HuH-7.5 (cell line): ENCODE data around the gene PELI1.

Experiments used
- DNase-seq: peaks from one replicate; pipeline ENCODE4 v3.0.0; 2011; ENCODE audit warnings: low spot score

Gene PELI1

DNA sequence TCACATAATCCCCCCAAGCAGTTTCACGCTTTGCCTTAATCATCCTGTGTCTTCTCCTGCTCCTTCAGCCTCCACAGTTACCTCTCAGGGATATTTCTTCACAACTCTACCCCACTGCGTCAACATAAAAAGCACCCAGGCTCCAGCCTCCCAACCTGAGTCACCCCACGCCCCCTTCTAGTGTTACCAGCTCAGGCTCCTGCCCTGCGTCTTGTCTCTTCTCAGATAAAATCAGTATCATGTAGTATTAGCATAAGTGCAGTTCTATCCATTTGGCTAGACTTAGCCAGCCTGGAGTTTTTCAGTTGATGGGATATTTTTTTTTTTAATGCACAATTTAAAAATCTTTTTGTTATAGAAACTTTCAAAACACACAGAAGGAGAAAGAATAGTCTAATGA is 9.6 kb upstream of the PELI1 start:
- no peak for DNase-seq

DNA sequence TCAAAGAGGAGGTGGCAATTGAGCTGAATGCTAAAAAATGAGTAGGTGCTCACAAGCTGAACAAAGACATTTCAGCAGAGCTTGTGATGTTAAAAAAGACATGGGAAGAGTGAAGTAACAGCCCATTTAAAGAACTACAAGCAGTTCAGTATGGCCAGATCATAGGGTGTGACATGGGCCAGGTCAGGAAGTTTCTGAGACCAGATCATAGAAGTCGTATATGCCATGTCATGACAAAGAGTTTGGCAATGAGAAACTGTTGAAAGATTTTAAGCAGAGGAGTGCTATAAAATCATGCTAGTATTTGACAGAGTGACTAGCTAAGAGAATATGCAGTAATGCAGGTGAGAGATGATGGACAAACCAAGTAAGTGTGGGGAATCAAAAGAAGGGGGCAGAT is 7.3 kb upstream of the PELI1 start:
- no peak for DNase-seq

DNA sequence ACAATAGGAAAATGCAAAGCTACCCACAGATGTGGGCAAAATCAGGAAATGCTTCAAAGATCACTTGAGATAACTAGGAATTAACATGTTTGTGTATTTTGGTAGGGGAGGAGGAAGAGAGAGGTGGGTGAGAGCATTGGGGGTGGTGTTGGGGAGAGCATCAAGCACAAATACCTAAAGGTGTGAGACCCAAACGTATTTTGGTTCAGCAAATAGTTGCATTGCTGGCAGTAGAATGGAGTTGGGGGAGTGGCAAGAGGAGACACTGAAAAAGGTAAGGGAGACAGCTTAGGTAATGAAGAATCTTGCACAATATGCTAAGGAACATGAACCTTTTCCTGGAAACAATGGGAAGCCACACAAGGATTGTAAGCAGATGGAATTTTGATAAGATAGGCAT is 1.5 kb upstream of the PELI1 start:
- no peak for DNase-seq

DNA sequence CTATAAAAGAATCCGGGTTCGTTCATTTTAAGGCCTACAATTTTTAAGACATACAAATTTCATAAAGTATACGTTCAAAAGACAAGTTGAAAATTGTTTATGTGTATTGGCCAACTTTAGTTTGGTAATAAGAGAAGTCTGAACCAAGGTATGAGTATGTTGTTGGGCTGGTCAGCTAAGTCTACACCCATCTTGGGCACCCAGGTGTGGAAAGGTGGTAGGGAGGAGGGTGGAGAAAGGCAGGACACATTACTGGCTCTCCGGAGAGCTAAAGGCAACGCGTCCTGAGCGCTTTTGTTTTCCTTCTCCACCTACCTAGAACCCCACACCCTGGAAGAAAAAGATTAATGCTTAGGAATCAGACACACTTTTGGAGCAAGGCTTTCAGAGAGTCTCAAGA is 899 bp upstream of the PELI1 start:
- DNase-seq = no peak

DNA sequence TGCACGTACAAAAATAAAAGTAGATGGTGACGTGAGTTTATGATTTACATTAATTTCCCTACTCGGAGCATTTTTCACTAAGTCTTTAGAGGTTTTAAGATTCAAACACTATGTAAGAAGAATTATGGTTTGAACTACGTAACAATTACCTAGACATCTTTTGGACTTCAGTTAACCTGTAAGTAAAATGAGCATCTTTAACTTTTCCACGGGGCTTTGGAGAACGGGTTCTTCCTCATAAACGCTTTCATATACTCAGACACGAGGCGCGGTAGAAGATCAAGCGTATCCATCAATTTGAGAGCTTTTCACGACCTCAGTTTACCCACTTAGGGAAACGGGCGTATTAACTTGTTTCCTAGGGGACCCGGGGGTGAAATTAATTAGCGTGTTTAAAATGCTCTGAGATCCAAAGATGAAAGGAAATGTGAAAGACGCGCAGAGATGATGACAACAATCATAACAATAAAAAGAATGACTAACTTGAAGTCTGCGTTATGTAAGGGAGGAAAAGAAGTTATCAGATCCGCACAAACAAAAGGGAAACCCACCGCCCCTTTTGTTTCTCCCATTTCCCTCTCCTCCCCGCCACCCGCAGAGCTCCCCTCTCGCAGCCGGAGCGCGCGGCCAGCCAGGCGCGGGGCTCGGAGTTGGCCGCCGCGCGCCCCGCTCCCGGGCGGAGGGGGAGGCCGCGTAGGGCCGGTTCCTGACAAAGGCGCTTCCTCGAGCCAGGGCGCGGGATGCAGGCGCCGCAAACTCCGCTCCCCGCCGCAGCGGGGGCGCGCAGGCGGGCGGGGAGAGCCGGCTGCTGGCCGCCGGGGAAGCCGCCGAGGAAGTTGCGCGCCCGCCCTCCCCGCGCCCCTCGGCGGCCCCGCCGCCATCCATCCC is 807 bp downstream of the PELI1 start:
- DNase-seq = peak; percentile 20

DNA sequence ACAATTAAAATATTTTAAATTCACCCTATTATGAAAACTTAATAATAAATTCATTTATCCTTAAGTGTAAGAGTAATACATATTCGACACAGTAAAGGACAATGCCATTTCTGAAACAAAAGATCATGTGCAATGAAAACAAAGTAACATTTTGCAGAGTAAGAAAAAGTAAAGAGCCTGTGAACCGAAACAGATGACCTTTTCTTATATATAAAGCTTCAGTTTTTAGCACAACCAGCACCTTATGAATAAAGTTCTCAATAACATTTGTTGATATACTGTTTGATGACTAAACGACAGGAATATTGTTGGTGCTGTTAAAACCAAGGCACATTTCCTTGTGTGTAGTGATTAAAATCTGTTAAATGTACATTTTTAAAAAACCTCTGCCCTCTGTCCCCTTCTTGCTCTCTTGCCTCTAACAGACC is 1.5 kb downstream of the PELI1 start:
- DNase-seq = no peak

DNA sequence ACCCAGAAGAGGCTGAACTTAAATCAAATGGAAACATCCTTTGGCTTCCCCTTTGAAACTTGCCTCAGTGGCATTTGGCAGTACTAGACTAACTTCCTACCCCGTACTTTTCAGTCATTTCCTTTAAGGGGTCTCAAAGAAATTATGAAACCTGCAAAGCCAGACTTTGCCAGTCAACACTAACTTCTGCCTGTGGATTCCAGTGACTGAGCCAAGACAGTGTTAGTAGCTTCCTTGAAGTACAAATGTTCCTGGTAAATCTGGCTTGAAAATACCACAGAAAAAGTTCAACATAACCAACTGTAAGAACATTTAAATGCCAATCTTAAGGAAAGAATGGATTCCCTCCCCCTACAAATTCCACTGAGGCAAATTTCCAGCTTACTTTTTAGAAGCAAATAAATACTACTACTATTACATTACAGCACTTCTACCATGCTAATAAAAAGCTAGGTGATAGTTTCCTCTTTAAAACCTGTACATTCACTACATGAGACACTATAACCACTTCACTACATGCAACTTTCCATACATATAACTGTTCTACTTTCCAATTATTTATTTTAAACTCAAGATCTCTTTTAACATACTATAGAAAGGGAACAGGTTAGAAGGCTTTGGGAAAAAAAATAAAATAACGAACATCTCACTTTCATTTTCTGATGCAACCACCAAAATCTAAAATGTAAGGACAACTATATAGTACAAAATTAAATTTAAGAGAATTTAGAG is 2.4 kb downstream of the PELI1 start:
- no peak for DNase-seq

DNA sequence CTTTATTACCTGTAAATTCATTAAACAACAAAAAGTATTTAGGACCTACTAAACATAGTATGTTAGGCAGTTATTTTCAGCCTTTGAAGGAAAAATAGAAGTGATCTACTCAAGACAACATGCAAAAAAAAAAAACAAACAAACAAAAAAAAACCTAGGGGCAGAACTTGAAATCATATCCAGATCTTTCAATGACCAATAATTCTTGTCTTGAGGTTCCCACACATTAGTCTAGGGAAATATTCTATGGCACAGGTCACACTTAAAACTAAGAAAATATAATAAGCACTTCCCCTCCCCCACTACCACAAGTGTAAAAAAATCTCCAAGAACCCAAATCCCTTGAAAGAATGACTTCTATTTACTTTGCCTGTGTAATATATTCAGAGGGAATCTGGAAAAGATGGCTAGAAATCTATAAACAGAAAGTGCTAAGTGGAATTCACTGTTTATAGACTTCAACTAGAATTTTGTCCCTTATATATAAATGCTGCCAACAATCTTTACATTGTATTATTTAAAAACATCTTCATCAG is 3.5 kb downstream of the PELI1 start:
- no peak for DNase-seq

DNA sequence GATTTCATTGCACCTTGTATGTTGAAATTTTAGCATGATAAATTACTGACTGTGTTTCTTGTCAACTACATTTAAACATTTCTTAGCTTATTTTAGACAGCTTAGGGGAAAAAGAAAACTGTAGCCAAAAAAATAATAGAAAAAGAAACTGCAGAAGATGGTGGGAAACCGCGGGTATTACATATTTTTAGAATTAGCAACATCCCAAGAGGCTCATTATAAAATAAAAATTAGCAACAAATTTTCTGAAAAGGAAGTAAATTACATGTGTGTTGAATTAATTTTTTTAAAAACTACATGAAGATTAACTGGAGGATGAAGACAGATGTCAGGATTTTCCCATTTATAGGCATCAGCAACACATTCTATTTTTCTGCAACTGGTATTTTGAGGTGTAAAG is 4.3 kb downstream of the PELI1 start:
- DNase-seq = no peak

DNA sequence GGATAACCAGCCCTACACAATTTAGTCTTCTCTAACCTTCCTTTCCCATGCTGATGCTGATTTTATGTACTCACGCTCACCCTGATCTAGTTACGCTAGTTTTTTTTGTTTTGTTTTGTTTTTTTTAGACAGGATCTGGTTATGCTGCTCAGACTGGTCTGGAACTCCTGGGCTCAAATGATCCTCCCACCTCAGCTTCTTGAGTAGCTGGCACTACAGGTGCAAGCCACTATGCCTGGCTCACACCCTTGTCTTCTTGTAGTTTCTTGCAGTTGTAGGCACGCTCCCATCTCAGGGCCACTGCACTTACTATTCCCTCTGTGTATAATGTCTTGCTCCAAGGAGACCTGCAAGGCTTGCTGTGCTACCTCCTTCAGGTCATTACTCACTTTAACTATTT is 6.2 kb downstream of the PELI1 start:
- no peak for DNase-seq

DNA sequence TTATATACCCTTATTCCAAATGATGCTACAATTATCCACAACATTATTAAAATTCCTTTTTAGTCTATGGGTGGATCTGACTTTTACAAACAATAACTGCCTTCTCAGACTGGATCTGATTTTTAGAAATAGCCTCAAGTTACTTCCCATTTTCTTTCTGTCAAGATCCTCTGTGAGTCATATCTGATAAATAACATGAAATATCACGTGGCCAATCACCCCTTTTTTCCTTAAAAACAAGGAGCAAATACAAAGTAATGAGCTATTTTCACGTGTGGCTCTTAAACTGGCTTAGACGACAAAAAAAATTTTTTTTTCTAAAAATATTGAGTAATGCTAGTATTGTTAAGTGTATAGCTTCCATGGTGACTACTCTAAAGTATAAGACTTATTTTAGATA is 6.7 kb downstream of the PELI1 start:
- no peak for DNase-seq

DNA sequence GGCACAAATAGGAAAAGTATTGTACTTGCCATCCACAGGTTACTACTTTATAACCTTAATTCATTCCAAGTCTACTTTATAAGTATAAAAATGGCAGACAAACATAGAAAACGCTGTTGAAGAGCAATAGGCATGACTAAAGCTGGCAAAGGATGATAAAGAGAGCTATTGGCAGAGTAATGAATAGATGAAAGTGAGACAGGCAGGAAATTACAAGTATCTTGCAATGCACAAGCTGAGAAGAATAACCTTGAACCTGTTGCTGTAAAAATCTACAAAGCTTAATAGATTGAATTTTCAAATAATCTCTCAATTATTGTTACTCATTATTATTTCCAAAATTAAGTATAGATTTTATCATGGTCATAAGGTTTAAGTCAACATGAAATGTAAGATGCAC is 8.8 kb downstream of the PELI1 start:
- no peak for DNase-seq

DNA sequence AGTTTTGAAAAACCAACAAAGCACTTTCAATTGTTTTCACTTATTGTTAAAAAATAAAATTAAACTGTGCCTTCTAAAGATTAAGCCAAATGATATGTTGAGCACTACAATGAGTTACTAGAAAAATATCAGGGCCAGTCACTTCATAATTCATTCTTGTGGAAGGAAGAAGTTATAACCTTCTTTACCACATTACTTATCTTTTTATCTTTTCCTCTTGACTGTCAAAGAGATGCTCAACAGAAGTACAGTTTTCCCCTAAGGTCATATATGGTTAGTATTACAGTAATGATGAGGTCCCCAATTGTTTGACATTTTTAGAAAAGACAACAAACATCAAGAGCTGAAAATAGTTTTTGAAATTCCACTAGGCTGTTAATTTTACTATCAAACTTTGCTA is 9.4 kb downstream of the PELI1 start:
- no peak for DNase-seq

DNA sequence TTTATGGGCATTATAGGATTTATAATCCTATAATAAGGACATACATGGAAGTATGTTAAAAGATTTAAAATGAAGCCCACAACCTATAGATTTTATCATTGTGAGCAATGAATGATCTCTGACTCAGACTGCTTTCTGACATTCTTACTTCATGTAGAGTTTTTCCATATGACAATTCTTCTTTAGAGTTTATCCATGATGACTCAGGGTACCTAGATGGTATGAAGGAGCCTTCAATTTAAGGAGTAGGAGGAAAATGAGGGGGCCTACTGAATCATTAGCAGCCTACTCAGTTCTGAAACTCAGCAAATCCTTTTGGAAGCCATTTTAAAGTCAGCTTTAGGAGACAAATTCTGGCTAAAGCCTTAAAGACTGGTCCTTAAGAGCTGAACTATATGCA is 10.4 kb downstream of the PELI1 start:
- no peak for DNase-seq

DNA sequence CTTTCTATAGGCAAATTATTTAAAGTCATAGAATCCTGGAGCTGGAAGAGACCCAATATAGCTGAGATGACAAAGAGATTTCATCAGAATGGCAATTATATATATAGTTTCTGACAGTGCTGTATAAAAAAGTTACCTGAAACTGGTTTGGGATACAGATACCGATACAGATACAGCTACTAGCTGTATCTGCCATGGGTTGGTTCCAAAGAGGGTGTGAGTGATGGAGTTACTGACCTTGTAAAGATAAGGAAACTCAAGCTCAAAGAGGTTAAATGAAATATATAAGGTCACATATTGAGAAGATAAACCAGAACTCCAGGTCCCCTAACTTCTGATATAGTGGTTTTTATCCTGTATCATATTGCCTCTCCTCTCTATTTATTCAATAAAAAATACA is 10.9 kb downstream of the PELI1 start:
- no peak for DNase-seq

DNA sequence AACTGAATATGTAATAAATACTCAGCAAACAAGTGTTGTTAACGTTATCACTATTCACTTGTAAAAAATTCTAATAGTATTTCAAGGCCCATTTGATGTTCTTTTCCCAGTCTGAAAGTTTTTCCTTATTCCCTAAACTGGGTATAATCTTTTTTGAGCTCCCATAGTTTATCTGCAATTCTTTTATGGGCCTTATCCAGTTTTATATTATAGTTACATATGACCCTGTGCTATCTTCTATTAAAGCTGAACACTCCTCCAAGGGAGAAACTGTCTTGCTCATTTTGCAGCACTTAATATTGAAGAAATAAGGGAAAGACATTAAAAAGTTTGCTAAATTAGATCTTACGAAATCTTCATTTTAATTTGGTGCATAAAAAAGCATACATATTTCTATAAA is 13.9 kb downstream of the PELI1 start:
- no peak for DNase-seq

DNA sequence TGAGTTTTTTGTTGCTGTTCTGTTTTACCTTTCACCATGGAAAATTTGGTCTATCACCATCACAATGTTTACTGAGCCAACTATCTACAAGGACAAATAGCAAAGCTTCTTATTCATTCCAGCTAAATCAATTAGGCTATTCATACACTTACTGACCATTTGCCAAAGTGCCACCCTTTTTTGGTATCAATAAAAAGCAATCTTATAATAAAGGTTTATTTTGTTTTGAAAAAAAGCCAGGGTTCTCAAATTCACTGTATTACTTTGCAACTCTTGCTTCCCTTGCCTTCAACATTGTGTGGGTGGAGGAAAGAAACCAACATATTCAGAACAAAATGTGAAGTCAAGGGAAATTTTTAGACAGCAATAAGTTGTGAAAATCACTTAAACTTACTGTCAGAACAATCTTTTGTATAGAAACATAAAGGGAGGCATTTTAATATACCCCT is 15.3 kb downstream of the PELI1 start:
- no peak for DNase-seq

DNA sequence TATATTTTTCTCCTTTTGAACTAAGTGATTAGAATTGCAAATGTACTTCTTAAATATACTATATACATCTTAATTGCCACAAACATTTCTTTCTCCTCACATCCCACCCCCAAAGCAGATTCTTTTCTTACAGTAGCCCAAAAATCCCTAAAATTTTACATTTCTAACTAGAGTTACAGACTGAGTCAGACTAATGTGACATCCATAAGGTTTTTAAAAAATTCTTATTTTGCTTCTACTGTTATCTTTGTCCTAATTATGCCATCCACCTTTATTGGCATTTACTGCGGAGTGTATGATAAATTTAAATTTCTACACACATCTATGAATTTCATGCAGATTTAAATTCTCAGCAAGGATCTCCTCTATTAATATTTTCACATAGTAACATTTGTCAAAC is 15.8 kb downstream of the PELI1 start:
- DNase-seq = no peak

DNA sequence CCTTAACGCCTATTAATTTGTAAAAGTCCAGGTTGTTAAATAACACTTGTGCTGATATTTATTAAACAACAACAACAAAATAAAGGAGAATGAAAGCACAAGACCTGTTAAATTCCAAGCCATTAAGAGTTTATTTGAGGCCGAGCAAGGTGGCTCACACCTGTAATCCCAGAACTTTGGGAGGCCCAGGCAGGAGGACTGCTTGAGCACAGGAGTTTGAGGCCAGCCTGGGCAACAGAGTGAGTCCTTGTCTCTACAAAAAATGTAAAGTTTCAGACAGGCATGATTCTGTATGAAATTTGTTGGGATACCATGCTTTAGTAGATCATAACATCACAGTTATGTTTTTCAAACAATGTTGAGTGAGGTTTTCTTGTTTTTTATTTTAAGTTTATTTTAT is 17.1 kb downstream of the PELI1 start:
- DNase-seq = no peak

DNA sequence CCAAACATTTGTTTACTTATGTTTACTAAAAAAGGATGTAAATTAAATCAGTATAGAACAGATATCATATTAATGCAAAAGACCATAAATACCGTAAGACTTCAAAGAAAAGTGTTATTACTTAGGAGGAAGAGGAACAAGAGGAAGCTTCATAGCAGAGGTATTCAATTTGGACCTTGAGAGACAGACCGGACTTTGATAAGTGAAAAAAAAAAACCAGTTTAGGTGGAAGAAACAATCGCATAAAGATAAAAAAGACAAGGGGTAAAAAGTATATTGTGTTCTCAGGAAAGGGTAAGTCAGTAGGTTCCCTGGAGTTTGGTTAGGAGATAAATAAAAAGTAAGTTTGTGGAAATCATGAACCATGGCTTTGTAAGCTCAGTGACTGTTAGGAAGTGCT is 17.6 kb downstream of the PELI1 start:
- DNase-seq = no peak

DNA sequence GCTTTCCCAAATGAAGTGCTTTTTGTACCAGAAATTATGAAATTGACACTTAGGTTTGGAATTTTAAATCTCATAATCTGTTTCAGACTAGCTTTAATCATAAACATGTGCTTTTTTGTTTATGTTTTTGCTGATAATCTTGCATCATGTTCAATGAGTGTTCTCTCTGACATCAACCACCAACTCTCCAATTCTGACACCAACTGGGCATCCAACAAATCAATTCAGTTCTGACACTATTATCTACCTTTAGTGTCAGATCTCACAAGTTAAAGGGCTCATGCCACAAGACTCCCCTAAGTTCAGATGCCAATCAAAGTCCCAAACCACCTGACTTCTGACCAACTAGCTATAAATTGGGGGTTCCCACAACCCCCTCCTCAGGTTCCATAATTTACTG is 19.6 kb downstream of the PELI1 start:
- no peak for DNase-seq

DNA sequence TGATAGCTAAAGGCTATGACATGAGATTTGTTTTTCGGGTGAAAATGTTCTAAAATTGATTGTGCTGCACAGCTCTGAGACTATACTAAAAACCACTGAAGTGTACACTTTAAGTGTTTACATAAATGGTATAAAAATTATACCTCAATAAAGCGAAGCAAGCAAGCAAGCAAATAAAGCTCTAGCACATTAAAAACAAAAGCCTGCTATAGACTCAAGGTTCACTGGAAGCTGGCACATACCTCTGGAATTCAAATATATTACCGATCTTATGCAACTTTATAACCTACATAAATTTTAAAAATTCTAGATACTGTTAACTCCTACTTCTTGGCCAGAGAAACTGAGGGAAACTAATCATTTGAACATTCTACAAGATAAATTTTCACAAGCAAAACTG is 20.1 kb downstream of the PELI1 start:
- DNase-seq = no peak

DNA sequence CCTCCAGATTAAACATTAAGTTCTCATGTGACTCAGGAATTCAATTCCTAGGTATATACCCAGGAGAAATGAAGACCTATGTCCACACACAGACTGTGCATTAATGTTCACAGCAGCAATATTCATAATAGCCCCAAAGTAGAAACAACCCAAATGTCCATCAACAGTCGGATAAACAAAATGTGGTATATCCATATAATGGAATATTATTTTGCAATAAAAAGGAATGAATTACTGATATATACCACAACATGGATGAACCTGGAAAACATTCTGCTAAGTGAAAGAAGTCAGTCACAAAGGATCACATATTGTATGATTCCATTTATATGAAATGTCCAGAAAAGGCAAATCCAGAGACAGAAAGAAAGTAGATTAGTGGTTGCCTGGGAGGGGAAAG is 20.5 kb downstream of the PELI1 start:
- DNase-seq = no peak
